Measurements from ENCODE around the gene CEBPB.

- TF ChIP-seq CTCF (IDR thresholded peaks at IDR 0.05; ENCODE audit: low read length): no peak
- TF ChIP-seq EZH2 (optimal IDR thresholded peaks at IDR 0.05; ENCODE audit: low read depth, low read length): no peak
These were observed 5.0 kb downstream of the CEBPB start for GRCh38 chr20:50195524-50196120.
